ENCODE results near the gene MICAL1. TPM values are rescaled to one million over a fixed set of nuclear protein-coding genes. Genes with fewer than 3 reads are reported as not detected.

The MICAL1 gene
- total and polyA plus RNA-seq, 5 experiments from 2014 or later = 8.9 to 60.1 (median 13.8) TPM

GRCh38 chr6:109406196-109406595, 49.4 kb downstream of the MICAL1 start:
- no peak for ATAC-seq
- peaks cover 0 to 2% (median 0%) of the 10 kb centered on the region in 5 donors for H3K27me3 Mint-ChIP-seq
- H3K4me1 Mint-ChIP-seq = no peaks in the 10 kb centered on the region
- no peak overlapping the region for H3K4me3 Mint-ChIP-seq
- no peaks in the 10 kb centered on the region for H3K36me3 Mint-ChIP-seq
- no peak overlapping the region for H3K27ac Mint-ChIP-seq
- POLR2A ChIA-PET = no interaction called here
- peaks cover 0 to 5% (median 0%) of the 10 kb centered on the region in 9 donors for H3K9me3 Mint-ChIP-seq
- no peak for DNase-seq

DNA sequence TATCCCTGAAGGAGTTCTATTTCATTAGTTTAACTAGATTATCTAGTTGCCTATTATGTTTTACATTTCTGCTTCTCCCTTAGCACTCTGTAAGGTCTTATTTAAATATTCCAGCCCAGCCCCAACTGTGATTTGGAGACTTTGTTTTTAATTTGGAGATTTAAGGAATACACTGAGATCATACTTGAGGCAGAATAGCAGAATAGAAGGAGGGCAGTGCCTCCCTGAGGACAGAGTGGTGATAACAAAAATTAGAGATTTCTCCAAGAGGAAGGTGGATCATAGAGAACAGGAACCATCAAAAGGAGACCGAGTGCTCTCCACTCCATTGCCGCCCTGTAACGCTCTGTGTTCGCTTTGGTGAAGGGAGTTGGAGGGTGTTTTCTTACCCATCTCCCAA, 58.6 kb downstream of the MICAL1 start:
- H3K27me3 Mint-ChIP-seq = no peaks in the 10 kb centered on the region
- H3K9me3 Mint-ChIP-seq = no peaks in the 10 kb centered on the region
- DNase-seq (no peak), ATAC-seq (no peak)
- peaks cover 0 to 2% (median 0%) of the 10 kb centered on the region in 3 donors for H3K36me3 Mint-ChIP-seq
- peaks cover 0 to 6% (median 3%) of the 10 kb centered on the region in 4 donors for H3K4me1 Mint-ChIP-seq
- no peak overlapping the region for H3K4me3 Mint-ChIP-seq
- H3K27ac Mint-ChIP-seq = no peak overlapping the region
- POLR2A ChIA-PET = no interaction called here

GRCh38 chr6:109396046-109396718, 59.4 kb downstream of the MICAL1 start:
- Mint-ChIP-seq H3K9me3 (no peaks in the 10 kb centered on the region), H3K36me3 (peaks cover 0 to 2% (median 0%) of the 10 kb centered on the region in 3 donors), H3K27me3 (no peaks in the 10 kb centered on the region), H3K4me3 (no peak overlapping the region), H3K4me1 (peaks cover 2 to 12% (median 6%) of the 10 kb centered on the region in 4 donors), H3K27ac (no peak overlapping the region)
- DNase-seq (no peak), ATAC-seq (no peak)
- POLR2A ChIA-PET = no interaction called here

Other genes with a start within 250 kb of the MICAL1 start
- 100 to 1,000 TPM; 175 to 180 TPM for gene CD164, start 73.3 kb downstream of the MICAL1 start, total RNA-seq
- 100 to 1,000 TPM; 159 to 209 (median 198) TPM for gene CD164, start 73.3 kb downstream of the MICAL1 start, polyA plus RNA-seq
- gene PPIL6, start 15.1 kb downstream of the MICAL1 start, total RNA-seq = 1 to 10 TPM in 1 of 2 experiments, under 1 TPM in 1; 0.66 to 1.3 TPM
- gene PPIL6, start 15.1 kb downstream of the MICAL1 start, polyA plus RNA-seq = 1 to 10 TPM in 1 of 3 donors, under 1 TPM in 2; 0.25 to 1.7 (median 0.63) TPM
- gene SMPD2, start 15.0 kb downstream of the MICAL1 start, total RNA-seq = 10 to 100 TPM; 15.1 to 16.3 TPM
- 1 to 10 TPM; 5.8 to 8.2 (median 6.7) TPM for gene SMPD2, start 15.0 kb downstream of the MICAL1 start, polyA plus RNA-seq
- gene ZBTB24, start 27.4 kb upstream of the MICAL1 start, total RNA-seq = 10 to 100 TPM; 21.1 to 24.7 TPM
- 1 to 10 TPM; 6.6 to 8.8 (median 8.2) TPM for gene ZBTB24, start 27.4 kb upstream of the MICAL1 start, polyA plus RNA-seq
- gene AK9, start 235.4 kb upstream of the MICAL1 start, total RNA-seq = 10 to 100 TPM; 16.7 to 18.2 TPM
- 1 to 10 TPM; 4.3 to 7.4 (median 5.9) TPM for gene AK9, start 235.4 kb upstream of the MICAL1 start, polyA plus RNA-seq
- 10 to 100 TPM; 11.5 to 12.1 TPM for gene FIG4, start 235.5 kb upstream of the MICAL1 start, total RNA-seq
- 10 to 100 TPM; 14.1 to 18.7 (median 16.7) TPM for gene FIG4, start 235.5 kb upstream of the MICAL1 start, polyA plus RNA-seq

Data from naive thymus-derived CD8-positive, alpha-beta T cell (primary cell).